Esophagus muscularis mucosa (tissue), 3 donors: ENCODE results near the gene ATP4B.

Experiments used
- EP300 ChIP-seq: sonication (generic); formaldehyde crosslinking; IDR thresholded peaks from one replicate; pipeline ENCODE4 v1.6.1; 2017; ENCODE audit warnings: antibody characterized with exemption
- TF ChIP-seq, protein P1 (sequence below), 3 experiments: fragments of 200-600 bp in 2 of 3; fragments of 450-650 bp in 1 of 3; sonication (generic) in 2 of 3; IDR thresholded peaks; one replicate each; pipeline ENCODE4 v1.5.1; 2017 to 2019; ENCODE audit warnings: antibody characterized with exemption in 3 of 3, mild to moderate bottlenecking in 2 of 3, moderate library complexity in 1 of 3

- no peak for TF ChIP-seq EP300
- TF ChIP-seq, protein P1, sequence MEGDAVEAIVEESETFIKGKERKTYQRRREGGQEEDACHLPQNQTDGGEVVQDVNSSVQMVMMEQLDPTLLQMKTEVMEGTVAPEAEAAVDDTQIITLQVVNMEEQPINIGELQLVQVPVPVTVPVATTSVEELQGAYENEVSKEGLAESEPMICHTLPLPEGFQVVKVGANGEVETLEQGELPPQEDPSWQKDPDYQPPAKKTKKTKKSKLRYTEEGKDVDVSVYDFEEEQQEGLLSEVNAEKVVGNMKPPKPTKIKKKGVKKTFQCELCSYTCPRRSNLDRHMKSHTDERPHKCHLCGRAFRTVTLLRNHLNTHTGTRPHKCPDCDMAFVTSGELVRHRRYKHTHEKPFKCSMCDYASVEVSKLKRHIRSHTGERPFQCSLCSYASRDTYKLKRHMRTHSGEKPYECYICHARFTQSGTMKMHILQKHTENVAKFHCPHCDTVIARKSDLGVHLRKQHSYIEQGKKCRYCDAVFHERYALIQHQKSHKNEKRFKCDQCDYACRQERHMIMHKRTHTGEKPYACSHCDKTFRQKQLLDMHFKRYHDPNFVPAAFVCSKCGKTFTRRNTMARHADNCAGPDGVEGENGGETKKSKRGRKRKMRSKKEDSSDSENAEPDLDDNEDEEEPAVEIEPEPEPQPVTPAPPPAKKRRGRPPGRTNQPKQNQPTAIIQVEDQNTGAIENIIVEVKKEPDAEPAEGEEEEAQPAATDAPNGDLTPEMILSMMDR (IDR thresholded peaks at IDR 0.05) = no peak
These were observed 50.7 kb downstream of the ATP4B start for GRCh38 chr13:113607056-113607888.
